Caki2 (cell line): ENCODE results near the gene ACTN3. TPM values are rescaled to one million over a fixed set of nuclear protein-coding genes. Genes with fewer than 3 reads are reported as not detected.
"Not testable (repeated sequence)": the region's sequence is repeated elsewhere in the genome, so short reads cannot be mapped to it uniquely, and the experiment has no call there.

Experiments
- DNase-seq: peaks from one replicate; pipeline ENCODE4 v3.0.0-alpha.2; 2015; ENCODE audit warnings: low read depth
- in situ Hi-C: cut with HindIII; loops from 2 replicates; pipeline ENCODE4 v1.10.0; 2016; ENCODE audit warnings: low sequenced_read_pairs, low pct_unique_long_range_greater_than_20kb, mixed read lengths
- total RNA-seq: library from RNA; depleted of rRNA; stranded (reverse); fragments of >200 nt; shearing (Covaris generic); gene quantifications from 2 replicates; pipeline ENCODE4 v1.2.3, GENCODE V29; 2014; ENCODE audit warnings: low replicate concordance

ACTN3 gene
- total RNA-seq, 1 experiment from 2014 or later = not detected

DNA sequence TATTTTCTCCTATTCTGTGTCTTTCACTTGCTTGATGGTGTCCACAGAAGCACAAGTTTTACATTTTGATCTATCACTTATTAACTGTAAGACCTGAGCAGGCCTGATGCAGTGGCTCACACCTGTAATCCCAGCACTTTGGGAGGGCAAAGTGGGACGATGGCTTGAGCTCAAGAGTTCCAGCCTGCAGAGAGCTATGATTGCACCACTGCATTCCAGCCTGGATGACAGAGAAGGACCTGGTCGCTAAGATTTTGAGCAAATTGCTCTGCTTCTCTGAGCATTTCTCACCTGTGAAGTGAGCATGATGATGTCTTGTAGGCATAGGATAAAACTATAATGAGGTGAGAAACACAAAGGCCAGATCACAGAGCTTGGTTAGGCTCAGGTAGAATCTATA is 39.4 kb downstream of the ACTN3 start:
- DNase-seq = no peak
- in situ Hi-C loops = no loop called here

DNA sequence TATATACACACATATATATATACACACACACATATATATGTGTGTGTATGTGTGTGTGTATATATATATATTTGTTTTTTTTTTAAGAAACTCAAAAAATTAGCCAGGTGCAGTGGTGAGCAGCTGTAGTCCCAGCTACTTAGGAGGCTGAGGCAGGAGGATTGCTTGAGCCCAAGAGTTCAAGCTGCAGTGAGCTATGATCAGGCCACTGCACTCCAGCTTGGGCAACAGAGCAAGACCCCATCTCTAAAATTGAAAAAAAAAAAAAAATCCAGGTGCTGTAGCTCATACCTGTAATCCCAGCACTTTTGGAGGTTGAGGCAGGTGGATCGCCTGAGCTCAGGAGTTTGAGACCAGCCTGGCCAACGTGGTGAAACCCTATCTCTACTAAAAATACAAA is 42.6 kb downstream of the ACTN3 start:
- in situ Hi-C loops, DNase-seq: not testable (repeated sequence)

DNA sequence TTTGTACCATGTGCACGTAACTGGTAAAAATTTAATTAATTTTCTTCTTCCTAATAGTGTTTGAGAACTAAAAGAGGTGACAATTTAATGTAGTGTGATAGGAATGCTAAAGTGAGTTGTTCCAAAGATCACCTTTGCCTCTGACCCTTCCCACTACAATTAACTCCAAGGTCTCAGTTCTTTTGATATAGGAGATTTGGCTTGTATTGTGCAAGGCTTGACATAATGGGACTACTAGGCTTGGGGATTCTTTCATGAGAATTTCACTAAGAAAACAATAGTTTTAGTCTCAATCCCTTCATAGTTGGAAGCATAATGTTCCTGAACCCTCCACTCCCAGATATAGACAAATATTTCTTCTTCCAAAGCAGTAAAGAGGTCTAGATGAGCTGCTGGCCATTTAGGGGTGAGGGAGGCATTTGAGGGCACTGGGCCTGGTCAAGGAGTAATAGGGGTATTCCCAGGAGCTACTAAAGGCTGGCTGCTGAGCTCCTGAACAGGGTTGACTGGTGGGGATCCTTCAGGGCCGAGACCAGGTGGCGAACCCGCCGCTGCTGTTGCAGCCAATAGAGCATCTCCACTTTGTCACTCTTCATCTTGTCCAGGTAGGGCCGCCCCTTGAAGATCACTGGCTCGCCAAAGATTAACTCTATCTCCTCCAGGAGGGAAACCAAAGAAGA is 43.4 kb downstream of the ACTN3 start:
- in situ Hi-C loops = no loop called here
- no peak for DNase-seq

GRCh38 chr11:66591175-66591574 is 44.5 kb downstream of the ACTN3 start:
- in situ Hi-C loops = no loop called here
- no peak for DNase-seq

GRCh38 chr11:66592457-66593302 is 46.0 kb downstream of the ACTN3 start, which contains the start of the genes CCDC87 and CCS:
Gene CCDC87 (minus strand): TSS chr11:66593063. CDS start chr11:66593015, 48 bp downstream.
Gene CCS (plus strand): TSS chr11:66593185. CDS start chr11:66593262, 77 bp downstream.
- peak; percentile 90 for DNase-seq
- in situ Hi-C loops = no loop called here

GRCh38 chr11:66593303-66593635 is 46.6 kb downstream of the ACTN3 start:
- DNase-seq = no peak
- in situ Hi-C loops = no loop called here

- in situ Hi-C loops = no loop called here
- DNase-seq = no peak
Measured at GRCh38 chr11:66593650-66594049, 46.9 kb downstream of the ACTN3 start.

DNA sequence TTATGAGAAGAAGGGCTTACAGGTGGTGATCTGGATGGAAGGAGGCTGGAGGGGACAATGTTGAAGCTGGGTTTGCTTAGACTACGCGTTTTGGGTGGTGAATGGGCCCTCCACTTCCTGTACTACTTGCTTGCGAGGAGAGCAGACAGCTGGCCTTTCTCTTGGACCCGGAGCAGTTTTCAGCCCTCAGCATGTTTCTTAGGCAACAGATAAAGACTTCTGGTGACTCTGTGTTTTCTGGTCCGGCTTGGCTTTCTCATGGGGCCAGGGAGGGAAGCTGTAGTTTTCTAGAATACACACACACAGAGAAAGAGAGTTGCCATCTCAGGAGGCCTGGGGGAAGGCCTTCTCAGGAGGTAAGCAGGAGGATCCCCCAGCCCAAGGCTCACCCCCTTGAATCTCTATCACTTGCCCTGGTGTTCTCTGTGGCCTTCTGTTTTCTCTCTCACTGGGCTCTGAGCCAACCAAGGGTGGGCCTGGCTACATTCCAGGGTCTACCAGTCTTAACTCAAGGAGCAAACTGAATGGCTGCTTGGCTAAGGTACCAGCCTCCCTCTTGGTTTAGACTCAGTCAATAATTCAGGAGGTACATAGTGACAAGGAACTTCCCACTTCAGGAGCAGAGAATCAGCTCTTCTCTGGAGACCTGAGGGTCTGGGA is 48.7 kb downstream of the ACTN3 start:
- in situ Hi-C loops = no loop called here
- DNase-seq = no peak

- in situ Hi-C loops = no loop called here
- DNase-seq = no peak
Measured at GRCh38 chr11:66598993-66599392, 52.3 kb downstream of the ACTN3 start.

- DNase-seq = no peak
- in situ Hi-C loops = no loop called here
Measured at GRCh38 chr11:66600219-66600618, 53.5 kb downstream of the ACTN3 start.

- in situ Hi-C loops = no loop called here
- DNase-seq = no peak
Measured at GRCh38 chr11:66600631-66601233, 54.0 kb downstream of the ACTN3 start.

DNA sequence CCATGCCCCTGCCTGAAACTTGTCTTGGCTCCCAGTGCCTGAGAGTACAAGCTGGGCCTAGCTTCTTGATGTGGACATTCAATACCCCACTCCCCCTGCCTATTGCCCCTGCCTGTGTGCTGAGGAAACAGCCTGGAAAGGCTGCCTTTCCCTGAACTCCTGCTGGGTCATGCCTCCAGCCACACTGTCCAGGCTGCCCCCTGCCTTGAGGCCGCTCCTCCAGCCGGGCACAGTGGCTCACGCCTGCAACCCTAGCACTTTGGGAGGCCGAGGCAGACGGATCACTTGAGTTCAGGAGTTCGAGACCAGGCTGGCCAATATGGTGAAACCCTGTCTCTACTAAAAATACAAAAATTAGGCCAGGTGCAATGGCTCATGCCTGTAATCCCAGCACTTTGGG is 56.4 kb downstream of the ACTN3 start:
- DNase-seq = no peak
- in situ Hi-C loops = no loop called here

DNA sequence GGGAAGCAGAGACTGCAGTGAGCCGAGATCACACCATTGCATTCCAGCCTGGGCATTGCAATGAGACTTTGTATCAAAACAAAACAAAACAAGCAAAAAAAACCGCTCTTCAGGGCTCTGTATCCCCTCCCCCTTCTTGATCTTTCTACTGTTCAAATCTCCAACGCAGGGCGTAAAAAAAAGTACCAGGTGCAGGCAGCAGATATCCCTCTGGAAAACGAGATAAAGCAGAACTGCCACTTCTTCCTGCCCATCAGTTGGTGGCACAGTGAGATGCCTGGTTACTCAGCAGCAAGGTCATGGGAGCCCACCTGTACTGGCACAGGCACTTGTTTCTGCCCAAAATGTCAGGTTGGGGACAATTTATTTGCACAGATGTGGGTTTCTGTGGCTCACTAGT is 57.5 kb downstream of the ACTN3 start:
- no peak for DNase-seq
- in situ Hi-C loops = no loop called here

DNA sequence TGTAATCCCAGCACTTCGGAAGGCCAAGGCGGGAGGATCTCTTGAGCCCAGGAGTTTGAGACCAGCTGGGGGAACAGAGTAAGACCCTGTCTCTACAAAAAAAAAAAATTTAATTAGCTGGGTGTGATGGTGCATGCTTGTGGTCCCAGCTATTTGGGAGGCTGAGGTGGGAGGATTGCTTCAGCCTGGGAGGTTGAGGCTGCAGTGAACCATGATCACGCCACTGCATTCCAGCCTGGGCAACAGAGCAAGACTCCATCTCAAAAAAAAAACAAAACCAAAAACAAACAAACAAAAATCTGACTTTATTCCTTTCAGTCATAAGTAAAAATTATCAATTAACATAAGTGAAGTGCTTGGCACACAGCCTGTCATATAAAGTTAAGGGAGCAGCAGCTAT is 59.9 kb downstream of the ACTN3 start:
- DNase-seq, in situ Hi-C loops: not testable (repeated sequence)

- in situ Hi-C loops = no loop called here
- peak; percentile 65 for DNase-seq
Measured at GRCh38 chr11:66607126-66607834, 60.6 kb downstream of the ACTN3 start.

GRCh38 chr11:66609721-66610617 is 63.3 kb downstream of the ACTN3 start:
- in situ Hi-C loops = no loop called here

GRCh38 chr11:66612458-66612857 is 65.8 kb downstream of the ACTN3 start:
- no peak for DNase-seq
- in situ Hi-C loops = no loop called here

More at GRCh38 chr11:66609721-66610617, 63.3 kb downstream of the ACTN3 start:
- DNase-seq = no peak
